ENCODE data around the gene FBLL1.

GRCh38 chr5:168550656-168551055 is 21.6 kb downstream of the FBLL1 start:
- no peak for TF ChIP-seq EZH2 (IDR thresholded peaks at IDR 0.05; ENCODE audit: low read length, unreplicated experiment)
- no peak for TF ChIP-seq CTCF (conservative IDR thresholded peaks at IDR 0.05; ENCODE audit: low read depth, low read length)
- no peak for TF ChIP-seq EZH2phosphoT487 (IDR thresholded peaks at IDR 0.05; ENCODE audit: borderline replicate concordance, low read length)

Measured in PC-3 (cell line).